HFF-Myc (cell line): ENCODE results near the gene ZBED1.

Experiments used
- DNase-seq: peaks from one replicate; pipeline ENCODE4 v3.0.0-alpha.2; 2011; ENCODE audit warnings: low read depth; ENCODE audit errors: extremely low read depth
- H3K4me3 ChIP-seq: replicated peaks from 2 replicates; pipeline ENCODE4 v1.5.1; 2011; ENCODE audit warnings: low read depth, mild to moderate bottlenecking, control low read depth, low read length
- TF ChIP-seq, protein P1 (sequence below): IDR thresholded peaks from 2 replicates; pipeline ENCODE4 v1.5.1; 2012; ENCODE audit warnings: mild to moderate bottlenecking, low read depth, low read length, control low read depth; ENCODE audit errors: missing control alignments

The ZBED1 gene

DNA sequence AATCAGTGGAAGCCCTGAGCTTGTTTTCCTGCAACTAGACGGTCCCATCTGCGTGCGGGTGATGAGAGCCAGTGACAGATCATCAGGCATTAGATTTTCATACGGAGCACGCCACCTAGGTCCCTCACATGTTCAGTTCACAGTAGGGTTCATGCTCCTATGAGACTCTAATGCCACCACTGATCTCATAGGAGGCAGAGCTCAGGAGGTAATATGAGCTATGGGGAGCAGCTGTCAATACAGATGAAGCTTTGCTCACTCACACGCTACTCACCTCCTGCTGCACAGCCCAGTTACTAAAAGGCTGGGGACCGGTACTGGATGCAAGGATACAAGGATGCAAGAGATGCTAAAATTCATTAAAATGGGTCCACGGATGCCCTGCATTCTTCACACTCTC, 61.2 kb downstream of the ZBED1 start:
- TF ChIP-seq, protein P1, sequence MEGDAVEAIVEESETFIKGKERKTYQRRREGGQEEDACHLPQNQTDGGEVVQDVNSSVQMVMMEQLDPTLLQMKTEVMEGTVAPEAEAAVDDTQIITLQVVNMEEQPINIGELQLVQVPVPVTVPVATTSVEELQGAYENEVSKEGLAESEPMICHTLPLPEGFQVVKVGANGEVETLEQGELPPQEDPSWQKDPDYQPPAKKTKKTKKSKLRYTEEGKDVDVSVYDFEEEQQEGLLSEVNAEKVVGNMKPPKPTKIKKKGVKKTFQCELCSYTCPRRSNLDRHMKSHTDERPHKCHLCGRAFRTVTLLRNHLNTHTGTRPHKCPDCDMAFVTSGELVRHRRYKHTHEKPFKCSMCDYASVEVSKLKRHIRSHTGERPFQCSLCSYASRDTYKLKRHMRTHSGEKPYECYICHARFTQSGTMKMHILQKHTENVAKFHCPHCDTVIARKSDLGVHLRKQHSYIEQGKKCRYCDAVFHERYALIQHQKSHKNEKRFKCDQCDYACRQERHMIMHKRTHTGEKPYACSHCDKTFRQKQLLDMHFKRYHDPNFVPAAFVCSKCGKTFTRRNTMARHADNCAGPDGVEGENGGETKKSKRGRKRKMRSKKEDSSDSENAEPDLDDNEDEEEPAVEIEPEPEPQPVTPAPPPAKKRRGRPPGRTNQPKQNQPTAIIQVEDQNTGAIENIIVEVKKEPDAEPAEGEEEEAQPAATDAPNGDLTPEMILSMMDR, result no peak
- DNase-seq, result no peak
- no peak overlapping the region for H3K4me3 ChIP-seq
